H9 (cell line): ENCODE measurements around the gene NUP54. TPM values are rescaled to one million over a fixed set of nuclear protein-coding genes. Genes with fewer than 3 reads are reported as not detected.
A peak's percentile ranks its signal among the peaks of the same experiment; 100 is the strongest.

Experiments used
- DNase-seq: peaks from one replicate; pipeline ENCODE4 v3.0.0-alpha.2; 2017
- H2AFZ ChIP-seq: one replicate; pipeline ENCODE4 v1.6.1; 2013; ENCODE audit warnings: mild to moderate bottlenecking, low read length, control low read depth, moderate library complexity
- H2AK5ac ChIP-seq: 2 replicates; pipeline ENCODE4 v1.6.1; 2013; ENCODE audit warnings: low read length, control low read depth, mixed read lengths; ENCODE audit not compliant: insufficient read length
- H2BK120ac ChIP-seq: one replicate; pipeline ENCODE4 v1.6.1; 2013; ENCODE audit warnings: low read depth, mild to moderate bottlenecking, low read length, control low read depth, inconsistent platforms; ENCODE audit not compliant: poor library complexity, severe bottlenecking
- H2BK12ac ChIP-seq: 2 replicates; pipeline ENCODE4 v1.6.1; 2013; ENCODE audit warnings: low read length, control low read depth, mixed read lengths, low read depth; ENCODE audit not compliant: insufficient read length
- H2BK15ac ChIP-seq: 2 replicates; pipeline ENCODE4 v1.6.1; 2013; ENCODE audit warnings: low read depth, low read length, control low read depth
- H2BK20ac ChIP-seq: one replicate; pipeline ENCODE4 v1.6.1; 2013; ENCODE audit warnings: low read depth, mild to moderate bottlenecking, low read length, control low read depth, inconsistent platforms; ENCODE audit not compliant: poor library complexity, severe bottlenecking
- H2BK5ac ChIP-seq: 2 replicates; pipeline ENCODE4 v1.6.1; 2013; ENCODE audit warnings: low read length, control low read depth, mixed read lengths; ENCODE audit not compliant: insufficient read length
- H3K14ac ChIP-seq: 2 replicates; pipeline ENCODE4 v1.6.1; 2013; ENCODE audit warnings: low read length, control low read depth; ENCODE audit not compliant: insufficient read depth
- H3K18ac ChIP-seq: 2 replicates; pipeline ENCODE4 v1.6.1; 2013; ENCODE audit warnings: low read depth, mild to moderate bottlenecking, mixed read lengths, low read length, control low read depth; ENCODE audit not compliant: insufficient read length
- H3K23ac ChIP-seq: 2 replicates; pipeline ENCODE4 v1.6.1; 2013; ENCODE audit warnings: low read length, control low read depth, mixed read lengths, low read depth; ENCODE audit not compliant: insufficient read length
- H3K23me2 ChIP-seq: 2 replicates; pipeline ENCODE4 v1.6.1; 2013; ENCODE audit warnings: low read depth, mild to moderate bottlenecking, mixed read lengths, low read length, control low read depth; ENCODE audit not compliant: insufficient read length, poor library complexity, severe bottlenecking
- H3K27ac ChIP-seq: 2 replicates; pipeline ENCODE4 v1.5.1; 2013; ENCODE audit warnings: low read length, control low read depth, mixed read lengths, low read depth; ENCODE audit not compliant: insufficient read length
- H3K27me3 ChIP-seq: 2 replicates; pipeline ENCODE4 v1.6.1; 2013; ENCODE audit warnings: low read length, control low read depth, inconsistent platforms; ENCODE audit not compliant: insufficient read depth
- H3K4ac ChIP-seq: 2 replicates; pipeline ENCODE4 v1.6.1; 2013; ENCODE audit warnings: low read depth, mild to moderate bottlenecking, control low read depth, inconsistent platforms, low read length, moderate library complexity
- H3K4me1 ChIP-seq: 2 replicates; pipeline ENCODE4 v1.6.1; 2013; ENCODE audit warnings: low read length, control low read depth, inconsistent platforms; ENCODE audit not compliant: insufficient read depth
- H3K4me2 ChIP-seq: 2 replicates; pipeline ENCODE4 v1.6.1; 2013; ENCODE audit warnings: low read length, control low read depth, mixed read lengths; ENCODE audit not compliant: insufficient read length, insufficient read depth
- H3K56ac ChIP-seq: 2 replicates; pipeline ENCODE4 v1.6.1; 2013; ENCODE audit warnings: low read depth, mild to moderate bottlenecking, mixed read lengths, low read length, control low read depth; ENCODE audit not compliant: insufficient read length
- H3K79me1 ChIP-seq: 2 replicates; pipeline ENCODE4 v1.6.1; 2013; ENCODE audit warnings: low read depth, mild to moderate bottlenecking, moderate library complexity, low read length, control low read depth, inconsistent platforms; ENCODE audit not compliant: insufficient read depth, poor library complexity, severe bottlenecking
- H3K79me2 ChIP-seq: 2 replicates; pipeline ENCODE4 v1.6.1; 2013; ENCODE audit warnings: low read length, control low read depth, inconsistent platforms; ENCODE audit not compliant: insufficient read depth
- H3K9ac ChIP-seq: 2 replicates; pipeline ENCODE4 v1.6.1; 2013; ENCODE audit warnings: low read length, control low read depth, mixed read lengths; ENCODE audit not compliant: insufficient read length; ENCODE audit errors: extremely low read depth
- H3K9me3 ChIP-seq: one replicate; pipeline ENCODE4 v1.6.1; 2013; ENCODE audit warnings: low read depth, low read length, inconsistent platforms; ENCODE audit not compliant: control insufficient read depth
- H3T11ph ChIP-seq: one replicate; pipeline ENCODE4 v1.6.1; 2013; ENCODE audit warnings: mild to moderate bottlenecking, low read length, control low read depth, inconsistent platforms
- H4K20me1 ChIP-seq: one replicate; pipeline ENCODE4 v1.6.1; 2013; ENCODE audit not compliant: control insufficient read depth, insufficient read length, insufficient read depth
- H4K5ac ChIP-seq: 2 replicates; pipeline ENCODE4 v1.6.1; 2013; ENCODE audit warnings: low read depth, mild to moderate bottlenecking, mixed read lengths, low read length, control low read depth; ENCODE audit not compliant: insufficient read length
- H4K8ac ChIP-seq: replicated peaks from 2 replicates; pipeline ENCODE4 v1.6.1; 2013; ENCODE audit warnings: low read length, control low read depth, mixed read lengths, low read depth; ENCODE audit not compliant: insufficient read length
- H4K91ac ChIP-seq: 2 replicates; pipeline ENCODE4 v1.6.1; 2013; ENCODE audit warnings: low read depth, mild to moderate bottlenecking, moderate library complexity, mixed read lengths, low read length, control low read depth; ENCODE audit not compliant: insufficient read length
- H3K27ac Mint-ChIP-seq, 3 experiments: 2 replicates in 2 of 3; 3 replicates in 1 of 3; pipeline ENCODE4 v1.8.0; 2020 to 2021; ENCODE audit warnings: mixed read lengths in 3 of 3, mild to moderate bottlenecking in 1 of 3, moderate library complexity in 1 of 3
- H3K27me3 Mint-ChIP-seq: 2 replicates; pipeline ENCODE4 v1.8.0; 2021; ENCODE audit warnings: low read depth, mild to moderate bottlenecking, moderate library complexity, mixed read lengths
- H3K36me3 Mint-ChIP-seq, 3 experiments: 2 replicates in 2 of 3; 3 replicates in 1 of 3; pipeline ENCODE4 v1.8.0; 2020 to 2021; ENCODE audit warnings: low read depth in 3 of 3, mixed read lengths in 3 of 3; ENCODE audit not compliant: insufficient read depth in 1 of 3
- H3K4me1 Mint-ChIP-seq, 2 experiments: 2 replicates each; pipeline ENCODE4 v1.8.0; 2020; ENCODE audit warnings: mixed read lengths in 2 of 2
- H3K4me3 Mint-ChIP-seq, 2 experiments: 2 replicates in 1 of 2; 3 replicates in 1 of 2; pipeline ENCODE4 v1.8.0; 2020 to 2021; ENCODE audit warnings: mild to moderate bottlenecking in 2 of 2, mixed read lengths in 2 of 2, moderate library complexity in 1 of 2
- H3K9me3 Mint-ChIP-seq, 2 experiments: 2 replicates in 1 of 2; 3 replicates in 1 of 2; pipeline ENCODE4 v1.8.0; 2020; ENCODE audit warnings: mild to moderate bottlenecking in 2 of 2, mixed read lengths in 2 of 2, moderate library complexity in 1 of 2
- CTCF ChIP-seq: fragments of 200-600 bp; sonication (generic); conservative IDR thresholded peaks from 3 replicates; pipeline ENCODE4 v1.8.0; 2021; ENCODE audit warnings: antibody characterized with exemption, mild to moderate bottlenecking
- total RNA-seq: library from RNA; stranded (reverse); gene quantifications from 2 replicates; pipeline ENCODE4 v1.2.1, GENCODE V29; 2021

Gene NUP54
- total RNA-seq, 1 experiment from 2014 or later: 129 TPM

- H2BK20ac ChIP-seq: no peak overlapping the region
- H3K4me1 ChIP-seq: no peaks in the 10 kb centered on the region; the same call in 1 of the 2 replicates
- no peak for DNase-seq
- no peak; the same call in 2 of the 3 replicates for TF ChIP-seq CTCF
- H2AK5ac ChIP-seq: no peak overlapping the region
- no peak overlapping the region for H4K5ac ChIP-seq
- H4K8ac ChIP-seq: no peak overlapping the region
- H2BK5ac ChIP-seq: no peak overlapping the region
- no peaks in the 10 kb centered on the region for H3K79me1 ChIP-seq
- H3K23me2 ChIP-seq: no peaks in the 10 kb centered on the region
- H3K27me3 ChIP-seq: no peaks in the 10 kb centered on the region
- no peak overlapping the region for H3T11ph ChIP-seq
- peaks cover 0 to 6% (median 0%) of the 10 kb centered on the region in 3 experiments; a peak in 1 of 7 replicates for H3K36me3 Mint-ChIP-seq
- peaks cover 11 to 15% of the 10 kb centered on the region in 2 experiments for H3K4me1 Mint-ChIP-seq
- H3K9me3 Mint-ChIP-seq: no peaks in the 10 kb centered on the region; a peak in 1 of 5 replicates
- H3K79me2 ChIP-seq: no peaks in the 10 kb centered on the region
- H3K56ac ChIP-seq: no peak overlapping the region
- H3K27me3 Mint-ChIP-seq: no peaks in the 10 kb centered on the region
- H3K9ac ChIP-seq: no peak overlapping the region
- H3K4ac ChIP-seq: no peak overlapping the region
- H3K9me3 ChIP-seq: no peaks in the 10 kb centered on the region
- H2AFZ ChIP-seq: no peak overlapping the region
- H3K27ac ChIP-seq: no peak overlapping the region
- no peak overlapping the region for H2BK15ac ChIP-seq
- H3K14ac ChIP-seq: no peak overlapping the region
- no peak overlapping the region for H2BK120ac ChIP-seq
- H4K20me1 ChIP-seq: no peaks in the 10 kb centered on the region
- no peak overlapping the region for H4K91ac ChIP-seq
- no peak overlapping the region for H3K18ac ChIP-seq
- no peak overlapping the region for H3K4me2 ChIP-seq
- no peak overlapping the region for H2BK12ac ChIP-seq
- H3K27ac Mint-ChIP-seq: peak overlapping the region in 1 of 3 experiments; percentile 82; a peak in 1 of 7 replicates
- no peak overlapping the region for H3K4me3 Mint-ChIP-seq
- H3K23ac ChIP-seq: no peak overlapping the region
Measured at GRCh38 chr4:76095568-76095967, 52.6 kb downstream of the NUP54 start.
